Esophagus muscularis mucosa (tissue), 4 donors: Measurements from ENCODE around the gene HEATR9. TPM values are rescaled to one million over a fixed set of nuclear protein-coding genes. Genes with fewer than 3 reads are reported as not detected.

Experiments
- DNase-seq: peaks from one replicate; pipeline ENCODE4 v3.0.0-alpha.2; 2017; ENCODE audit errors: extremely low spot score
- H3K27ac ChIP-seq, 4 donors: fragments of 200-600 bp; sonication (generic); replicated peaks in 1 of 4; 1 replicate in 3 of 4; 2 replicates in 1 of 4; pipeline ENCODE4 v1.5.1; 2016 to 2019; ENCODE audit warnings: mild to moderate bottlenecking in 1 of 4
- H3K27me3 ChIP-seq, 4 donors: fragments of 200-600 bp; sonication (generic); one replicate each; pipeline versions ENCODE4 v1.5.1 to v1.6.0; 2016 to 2019
- H3K36me3 ChIP-seq, 4 donors: fragments of 200-600 bp; sonication (generic); one replicate each; pipeline ENCODE4 v1.5.1; 2016 to 2019
- H3K4me1 ChIP-seq, 4 donors: fragments of 200-600 bp; sonication (generic); one replicate each; pipeline ENCODE4 v1.5.1; 2016 to 2019
- H3K4me3 ChIP-seq, 4 donors: fragments of 200-600 bp; sonication (generic); 1 replicate in 2 of 4; 2 replicates in 2 of 4; pipeline ENCODE4 v1.5.1; 2016 to 2019; ENCODE audit warnings: mild to moderate bottlenecking in 4 of 4, moderate library complexity in 1 of 4
- H3K9me3 ChIP-seq, 4 donors: fragments of 200-600 bp; sonication (generic); 1 replicate in 3 of 4; 2 replicates in 1 of 4; pipeline ENCODE4 v1.5.1; 2016 to 2019
- EP300 ChIP-seq: sonication (generic); formaldehyde crosslinking; IDR thresholded peaks from one replicate; pipeline ENCODE4 v1.6.1; 2017; ENCODE audit warnings: antibody characterized with exemption
- POLR2A ChIP-seq: fragments of 450-650 bp; IDR thresholded peaks from one replicate; pipeline ENCODE4 v1.6.1; 2017; ENCODE audit warnings: antibody characterized with exemption, moderate library complexity, mild to moderate bottlenecking, low read depth
- POLR2AphosphoS5 ChIP-seq, 2 donors: sonication (generic); formaldehyde crosslinking; IDR thresholded peaks; one replicate each; pipeline ENCODE4 v1.6.1; 2017; ENCODE audit warnings: antibody characterized with exemption in 2 of 2
- WGBS: methylation state at CpG from one replicate; pipeline ENCODE4 v1.1.5; 2018; 5-methylcytosine and 5-hydroxymethylcytosine counted together
- intact Hi-C: fragments of 100-400 bp; cut with DNase I; formaldehyde crosslinking; loops from one replicate; pipeline ENCODE4 v1.15.1; 2023
- total RNA-seq, 4 donors: library from RNA; depleted of rRNA; stranded (reverse); fragments of >200 nt; gene quantifications; one replicate each; pipeline versions ENCODE4 v1.1.0 to v1.2.1, GENCODE V29; 2016
- TF ChIP-seq, protein P1 (sequence below), 3 experiments: fragments of 200-600 bp in 2 of 3; fragments of 450-650 bp in 1 of 3; sonication (generic) in 2 of 3; IDR thresholded peaks; one replicate each; pipeline ENCODE4 v1.5.1; 2017 to 2019; ENCODE audit warnings: antibody characterized with exemption in 3 of 3, mild to moderate bottlenecking in 2 of 3, moderate library complexity in 1 of 3

HEATR9 gene
- total RNA-seq, 4 donors from 2014 or later, result 0.13 TPM; not detected in 3

DNA sequence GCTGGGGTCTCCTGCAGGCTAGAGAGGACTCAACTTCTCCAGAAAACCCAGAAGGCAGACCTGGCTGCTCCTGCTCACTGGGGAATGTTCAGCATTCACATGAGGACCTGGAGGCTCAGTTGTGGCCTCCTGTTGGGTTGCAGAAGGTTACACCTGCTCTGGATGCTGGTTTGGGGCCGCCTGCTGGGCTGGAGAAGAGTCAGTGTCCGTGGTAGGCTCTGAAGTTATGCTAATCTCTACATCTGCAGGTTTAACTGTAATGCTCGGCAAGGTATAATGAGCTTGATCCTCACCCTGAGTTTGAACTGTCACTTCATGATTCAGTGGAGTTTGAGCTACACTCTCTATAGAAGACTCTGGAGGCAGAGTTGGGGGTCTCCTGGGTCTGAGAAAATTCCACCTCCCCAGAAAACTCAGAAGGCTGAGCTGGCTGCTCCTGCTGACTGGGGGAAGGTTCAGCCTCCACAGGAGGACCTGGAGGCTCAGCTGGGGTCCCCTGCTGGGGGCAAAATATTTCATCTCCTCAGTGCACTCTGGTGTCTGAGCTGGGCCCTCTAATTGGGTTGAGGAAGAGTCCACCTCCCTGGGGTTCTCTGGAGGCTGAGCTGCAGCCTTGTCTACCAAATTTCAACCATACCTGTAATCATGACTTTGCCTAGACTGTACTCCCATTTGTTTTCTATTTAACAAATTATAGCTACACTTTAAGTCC, 38.4 kb upstream of the HEATR9 start:
- H3K4me3 ChIP-seq, result no peak overlapping the region
- H3K27ac ChIP-seq, result no peak overlapping the region
- WGBS, result 75% methylated on average over 3 of the region's 3 CpGs
- no peak for TF ChIP-seq POLR2AphosphoS5 (IDR thresholded peaks at IDR 0.05)
- no peak for TF ChIP-seq POLR2A
- TF ChIP-seq, protein P1, sequence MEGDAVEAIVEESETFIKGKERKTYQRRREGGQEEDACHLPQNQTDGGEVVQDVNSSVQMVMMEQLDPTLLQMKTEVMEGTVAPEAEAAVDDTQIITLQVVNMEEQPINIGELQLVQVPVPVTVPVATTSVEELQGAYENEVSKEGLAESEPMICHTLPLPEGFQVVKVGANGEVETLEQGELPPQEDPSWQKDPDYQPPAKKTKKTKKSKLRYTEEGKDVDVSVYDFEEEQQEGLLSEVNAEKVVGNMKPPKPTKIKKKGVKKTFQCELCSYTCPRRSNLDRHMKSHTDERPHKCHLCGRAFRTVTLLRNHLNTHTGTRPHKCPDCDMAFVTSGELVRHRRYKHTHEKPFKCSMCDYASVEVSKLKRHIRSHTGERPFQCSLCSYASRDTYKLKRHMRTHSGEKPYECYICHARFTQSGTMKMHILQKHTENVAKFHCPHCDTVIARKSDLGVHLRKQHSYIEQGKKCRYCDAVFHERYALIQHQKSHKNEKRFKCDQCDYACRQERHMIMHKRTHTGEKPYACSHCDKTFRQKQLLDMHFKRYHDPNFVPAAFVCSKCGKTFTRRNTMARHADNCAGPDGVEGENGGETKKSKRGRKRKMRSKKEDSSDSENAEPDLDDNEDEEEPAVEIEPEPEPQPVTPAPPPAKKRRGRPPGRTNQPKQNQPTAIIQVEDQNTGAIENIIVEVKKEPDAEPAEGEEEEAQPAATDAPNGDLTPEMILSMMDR (IDR thresholded peaks at IDR 0.05), result no peak
- TF ChIP-seq EP300, result no peak
- H3K4me1 ChIP-seq, result no peaks in the 10 kb centered on the region
- no peaks in the 10 kb centered on the region for H3K27me3 ChIP-seq
- no peak for DNase-seq
- no peaks in the 10 kb centered on the region for H3K9me3 ChIP-seq
- no peaks in the 10 kb centered on the region for H3K36me3 ChIP-seq
- intact Hi-C loops, result no loop called here

DNA sequence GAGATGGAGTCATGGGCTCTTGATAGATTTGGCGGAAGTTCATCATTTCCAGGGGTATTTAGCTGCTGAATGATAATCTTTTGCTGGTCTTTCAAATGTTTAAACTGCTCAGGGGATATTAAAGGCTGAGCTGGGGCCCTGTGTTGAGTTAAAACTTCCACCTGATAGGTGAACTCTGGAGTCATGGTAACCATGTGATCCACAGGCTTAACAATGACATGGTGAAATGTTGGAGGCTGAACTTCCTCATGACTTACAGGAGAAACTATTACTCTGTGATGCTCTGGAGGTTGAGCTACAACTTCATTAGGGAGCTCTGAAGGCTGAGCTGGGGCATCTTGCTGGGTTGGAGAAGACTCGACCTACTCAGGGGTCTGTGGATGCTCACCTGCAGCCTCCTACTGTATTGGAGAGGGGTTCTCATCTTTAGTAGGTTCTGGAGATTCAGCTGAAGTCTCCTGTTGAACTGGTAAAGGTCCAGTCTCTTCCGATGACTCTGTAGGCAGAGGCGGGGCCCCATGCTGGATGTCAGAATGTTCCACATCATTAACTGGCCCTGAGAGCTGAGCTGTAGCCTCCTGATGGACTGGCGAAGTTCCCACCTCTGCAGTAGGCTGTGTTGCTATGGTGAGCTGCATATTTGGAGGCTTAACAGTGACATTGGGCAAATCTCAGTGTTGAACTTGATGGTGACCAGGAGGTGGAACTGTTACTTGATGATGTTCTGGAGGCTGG, 37.7 kb upstream of the HEATR9 start:
- Histone ChIP-seq H3K4me1 (no peaks in the 10 kb centered on the region), H3K27ac (no peak overlapping the region), H3K4me3 (no peak overlapping the region), H3K9me3 (no peaks in the 10 kb centered on the region), H3K27me3 (no peaks in the 10 kb centered on the region), H3K36me3 (no peaks in the 10 kb centered on the region)
- 86% methylated on average over 5 of the region's 5 CpGs for WGBS
- intact Hi-C loops, result no loop called here
- DNase-seq, result no peak
- TF ChIP-seq EP300 (no peak), POLR2A (no peak), POLR2AphosphoS5 (IDR thresholded peaks at IDR 0.05) (no peak)
- TF ChIP-seq, protein P1 (IDR thresholded peaks at IDR 0.05), result no peak

DNA sequence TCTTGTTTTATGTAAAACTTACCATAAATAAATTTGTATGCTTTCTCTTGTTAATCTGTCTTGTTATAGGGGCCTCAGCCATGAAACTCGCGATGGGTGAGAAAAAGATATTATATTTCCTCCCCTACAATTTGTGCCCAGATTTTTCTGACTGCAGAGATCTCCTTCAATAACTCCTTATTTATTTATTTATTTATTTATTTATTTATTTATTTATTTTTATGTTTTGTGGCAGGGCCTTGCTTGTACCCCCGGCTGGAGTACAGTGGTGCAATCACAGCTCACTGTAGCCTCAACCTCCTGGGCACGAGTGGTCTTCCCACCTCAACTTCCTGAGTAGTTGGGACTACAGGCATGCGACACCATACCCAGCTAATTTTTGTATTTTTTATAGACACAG, 34.8 kb upstream of the HEATR9 start:
- Histone ChIP-seq H3K9me3 (no peaks in the 10 kb centered on the region), H3K36me3 (no peaks in the 10 kb centered on the region), H3K27me3 (no peaks in the 10 kb centered on the region), H3K27ac (no peak overlapping the region), H3K4me3 (no peak overlapping the region), H3K4me1 (no peaks in the 10 kb centered on the region)
- no peak for DNase-seq
- TF ChIP-seq POLR2AphosphoS5 (IDR thresholded peaks at IDR 0.05) (no peak), POLR2A (no peak), EP300 (no peak)
- TF ChIP-seq, protein P1 (IDR thresholded peaks at IDR 0.05), result no peak
- intact Hi-C loops, result no loop called here
- WGBS, result 89% methylated on average over 5 of the region's 5 CpGs

DNA sequence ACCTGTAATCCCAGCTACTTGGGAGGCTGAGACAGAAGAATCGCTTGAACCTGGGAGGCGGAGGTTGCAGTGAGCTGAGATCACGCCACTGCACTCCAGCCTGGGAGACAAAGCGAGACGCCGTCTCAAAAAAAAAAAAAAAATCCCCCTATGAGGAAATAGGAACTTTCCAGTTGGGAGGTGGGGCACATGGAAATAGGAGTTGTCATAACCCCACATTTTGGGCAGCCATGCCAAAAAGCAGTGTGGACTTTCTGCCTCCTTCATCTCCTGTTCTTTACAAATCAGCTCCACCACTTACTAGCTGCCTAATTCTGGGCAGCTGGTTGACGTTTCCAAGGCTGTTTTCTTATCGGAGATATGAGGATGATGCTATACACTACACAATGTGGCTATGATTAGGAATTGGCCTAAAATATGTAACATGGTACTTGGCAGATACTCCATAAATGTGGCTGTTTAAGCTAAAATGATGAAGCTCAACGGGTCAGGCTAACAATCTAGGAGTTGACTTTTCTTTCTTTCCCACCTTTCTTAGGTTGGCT, 33.0 kb upstream of the HEATR9 start:
- H3K36me3 ChIP-seq, result no peaks in the 10 kb centered on the region
- no peaks in the 10 kb centered on the region for H3K9me3 ChIP-seq
- no peak overlapping the region for H3K27ac ChIP-seq
- no peak overlapping the region for H3K4me3 ChIP-seq
- TF ChIP-seq, protein P1 (IDR thresholded peaks at IDR 0.05), result no peak
- TF ChIP-seq EP300, result no peak
- no peak for TF ChIP-seq POLR2AphosphoS5 (IDR thresholded peaks at IDR 0.05)
- no peak for TF ChIP-seq POLR2A
- H3K4me1 ChIP-seq, result no peaks in the 10 kb centered on the region
- H3K27me3 ChIP-seq, result no peaks in the 10 kb centered on the region
- intact Hi-C loops, result no loop called here
- WGBS, result 86% methylated on average over 9 of the region's 9 CpGs
- no peak for DNase-seq
